LoVo (cell line): ENCODE results near the gene ADSS2.
"Not testable (repeated sequence)": the region's sequence is repeated elsewhere in the genome, so short reads cannot be mapped to it uniquely, and the experiment has no call there.

Experiments used
- DNase-seq: peaks from one replicate; pipeline ENCODE4 v3.0.0-alpha.2; 2016; ENCODE audit warnings: low spot score

Gene ADSS2

GRCh38 chr1:244365262-244365661 lies 86.4 kb downstream of the ADSS2 start:
- DNase-seq = not testable (repeated sequence)

GRCh38 chr1:244362476-244362875 lies 89.2 kb downstream of the ADSS2 start:
- no peak for DNase-seq

DNA sequence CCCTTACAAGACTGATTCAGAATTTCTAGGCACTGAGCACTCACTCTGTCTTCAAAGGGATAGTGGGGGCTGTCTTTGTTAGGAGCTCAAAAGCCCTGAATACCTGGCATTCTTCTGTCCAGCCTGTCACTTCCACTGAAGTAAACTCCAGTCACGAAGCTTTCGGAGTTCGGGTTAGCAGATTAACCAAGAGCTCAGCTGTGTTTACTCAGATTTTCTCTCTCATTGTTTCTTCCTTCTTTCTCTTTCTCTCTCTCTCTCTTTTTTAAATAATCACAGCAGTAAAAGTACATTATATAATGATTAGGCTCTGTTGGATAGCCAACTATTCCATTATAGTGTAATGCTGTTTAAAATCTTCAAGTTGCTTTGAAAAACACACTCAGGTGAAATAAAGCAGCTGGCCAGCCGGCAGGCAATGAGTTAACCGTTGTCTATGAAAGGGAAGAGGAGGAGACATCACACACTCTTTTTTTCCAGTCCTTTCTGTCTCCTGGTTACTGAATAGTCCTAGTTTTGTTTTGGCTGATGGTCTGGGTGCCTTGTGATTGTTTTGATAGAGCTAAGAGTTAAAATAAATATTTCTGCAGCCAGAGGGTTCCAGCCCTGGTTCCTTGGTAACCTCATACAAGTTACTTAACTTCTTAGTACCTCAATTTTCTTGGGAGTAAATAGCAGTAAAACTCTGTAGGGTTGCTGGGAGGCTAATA lies 89.8 kb downstream of the ADSS2 start:
- no peak for DNase-seq
